B cell (primary cell): ENCODE measurements around the gene IL31. TPM values are rescaled to one million over a fixed set of nuclear protein-coding genes. Genes with fewer than 3 reads are reported as not detected.

Experiments used
- ATAC-seq: fragments of 200-7000 bp; cut with Tn5 transposase; one replicate; pipeline ENCODE4 v1.10.0; 2021; ENCODE audit warnings: low read depth, mild to moderate bottlenecking, moderate number of reproducible peaks, moderate library complexity
- CTCF ChIA-PET: fragments of 350-600 bp; sonication (Branson Sonifier 250); formaldehyde crosslinking; loops from one replicate; lab custom pipeline; 2021; ENCODE audit warnings: antibody characterized with exemption, inconsistent platforms; lab: Charles Lee
- POLR2A ChIA-PET: fragments of 350-600 bp; sonication (Branson Sonifier 250); formaldehyde crosslinking; loops from one replicate; lab custom pipeline; 2021; ENCODE audit warnings: antibody characterized with exemption; lab: Charles Lee
- DNase-seq: peaks from one replicate; pipeline ENCODE4 v3.0.0; 2013
- H2AFZ ChIP-seq: 2 replicates; pipeline ENCODE4 v1.6.1; 2012; ENCODE audit warnings: mild to moderate bottlenecking, low read depth, low read length; ENCODE audit not compliant: insufficient read depth, poor library complexity, severe bottlenecking
- H3K27ac ChIP-seq, 2 donors: 1 replicate in 1 of 2; 2 replicates in 1 of 2; pipeline ENCODE4 v1.5.1; 2012 to 2013; ENCODE audit warnings: low read length in 2 of 2, mild to moderate bottlenecking in 2 of 2, moderate library complexity in 1 of 2
- H3K27me3 ChIP-seq, 4 experiments: fragments of 200-600 bp in 1 of 4; sonication (generic) in 1 of 4; replicated peaks in 1 of 4; 1 replicate in 2 of 4; 2 replicates in 2 of 4; pipeline versions ENCODE4 v1.6.1 to v1.7.0; 2013 to 2016; ENCODE audit warnings: low read length in 3 of 4, mild to moderate bottlenecking in 2 of 4, mixed read lengths in 1 of 4, moderate library complexity in 1 of 4; ENCODE audit not compliant: insufficient read depth in 4 of 4, control insufficient read depth in 3 of 4; ENCODE audit errors: control extremely low read depth in 1 of 4
- H3K36me3 ChIP-seq, 2 experiments: replicated peaks in 1 of 2; 1 replicate in 1 of 2; 2 replicates in 1 of 2; pipeline versions ENCODE4 v1.6.1 to v1.7.1; 2013; ENCODE audit warnings: low read length in 1 of 2; ENCODE audit not compliant: insufficient read depth in 2 of 2, control insufficient read depth in 1 of 2; ENCODE audit errors: control extremely low read depth in 1 of 2, extremely low read depth in 1 of 2
- H3K4me1 ChIP-seq, 2 donors: fragments of 200-600 bp in 1 of 2; sonication (generic) in 1 of 2; 1 replicate in 1 of 2; 2 replicates in 1 of 2; pipeline versions ENCODE4 v1.5.1 to v1.6.1; 2013 to 2017; ENCODE audit warnings: low read length in 2 of 2; ENCODE audit not compliant: control insufficient read depth in 2 of 2, insufficient read depth in 2 of 2
- H3K4me2 ChIP-seq: replicated peaks from 2 replicates; pipeline ENCODE3; 2012; ENCODE audit warnings: mild to moderate bottlenecking, low read depth, low read length; ENCODE audit not compliant: poor library complexity, severe bottlenecking
- H3K4me3 ChIP-seq, 5 experiments: fragments of 200-600 bp in 1 of 5; sonication (generic) in 1 of 5; 1 replicate in 3 of 5; 2 replicates in 2 of 5; pipeline versions ENCODE4 v1.5.1 to v1.7.0; 2011 to 2016; ENCODE audit warnings: low read length in 4 of 5, mild to moderate bottlenecking in 4 of 5, low read depth in 2 of 5, control low read depth in 1 of 5, moderate library complexity in 1 of 5; ENCODE audit not compliant: insufficient read depth in 1 of 5; ENCODE audit errors: control extremely low read depth in 1 of 5, extremely low read depth in 1 of 5
- H3K79me2 ChIP-seq: fragments of 200-600 bp; sonication (generic); one replicate; pipeline ENCODE4 v1.6.0; 2016; ENCODE audit warnings: low read length; ENCODE audit not compliant: control insufficient read depth, insufficient read depth
- H3K9ac ChIP-seq: fragments of 200-600 bp; sonication (generic); 2 replicates; pipeline ENCODE4 v1.6.1; 2017; ENCODE audit warnings: mild to moderate bottlenecking, low read length, moderate library complexity
- H3K9me3 ChIP-seq, 3 donors: one replicate each; pipeline versions ENCODE4 v1.6.1 to v1.7.1; 2013; ENCODE audit warnings: low read length in 2 of 3; ENCODE audit not compliant: control insufficient read depth in 2 of 3, insufficient read depth in 1 of 3; ENCODE audit errors: control extremely low read depth in 1 of 3
- H4K20me1 ChIP-seq: 2 replicates; pipeline ENCODE4 v1.6.0; 2012; ENCODE audit warnings: mild to moderate bottlenecking, low read length; ENCODE audit not compliant: insufficient read depth, control insufficient read depth, poor library complexity, severe bottlenecking
- H3K27ac Mint-ChIP-seq: one replicate; pipeline ENCODE4 v1.8.0; 2021; ENCODE audit warnings: mixed read lengths
- H3K27me3 Mint-ChIP-seq: one replicate; pipeline ENCODE4 v1.8.0; 2021; ENCODE audit warnings: mixed read lengths
- H3K4me1 Mint-ChIP-seq: one replicate; pipeline ENCODE4 v1.8.0; 2021; ENCODE audit warnings: mixed read lengths
- H3K4me3 Mint-ChIP-seq: one replicate; pipeline ENCODE4 v1.8.0; 2021; ENCODE audit warnings: mixed read lengths
- H3K9me3 Mint-ChIP-seq: one replicate; pipeline ENCODE4 v1.8.0; 2022; ENCODE audit warnings: mixed read lengths; ENCODE audit not compliant: insufficient read depth
- CTCF ChIP-seq: fragments of 200-600 bp; IDR thresholded peaks from one replicate; pipeline ENCODE4 v1.8.0; 2022; ENCODE audit warnings: antibody characterized with exemption, mild to moderate bottlenecking
- EZH2 ChIP-seq: IDR thresholded peaks from 2 replicates; pipeline ENCODE4 v1.6.1; 2012; ENCODE audit warnings: borderline replicate concordance, low read depth, mild to moderate bottlenecking, moderate library complexity, low read length; ENCODE audit not compliant: insufficient read depth, poor library complexity, severe bottlenecking
- WGBS: methylation state at CpG from one replicate; pipeline ENCODE4 v1.1.5; 2013; ENCODE audit warnings: missing lambda C conversion rate; ENCODE audit not compliant: insufficient coverage; 5-methylcytosine and 5-hydroxymethylcytosine counted together
- intact Hi-C: fragments of 100-400 bp; cut with micrococcal nuclease; formaldehyde crosslinking; loops from one replicate; pipeline ENCODE4 v1.10.0; 2022
- polyA plus RNA-seq: library from polyadenylated mRNA; depleted of rRNA; stranded (reverse); fragments of >200 nt; gene quantifications from 2 replicates; pipeline ENCODE4 v1.2.3, GENCODE V29; 2012
- total RNA-seq, 2 donors: library from RNA; stranded (reverse); fragments of 120-200 nt in 1 of 2; gene quantifications; 1 replicate in 1 of 2; 2 replicates in 1 of 2; pipeline versions ENCODE4 v1.2.3 to v1.2.4, GENCODE V29; 2013 to 2022

IL31 gene
- total and polyA plus RNA-seq, 2 donors (not counting 1 experiment from before 2014, with no cell fraction given), result not detected

DNA sequence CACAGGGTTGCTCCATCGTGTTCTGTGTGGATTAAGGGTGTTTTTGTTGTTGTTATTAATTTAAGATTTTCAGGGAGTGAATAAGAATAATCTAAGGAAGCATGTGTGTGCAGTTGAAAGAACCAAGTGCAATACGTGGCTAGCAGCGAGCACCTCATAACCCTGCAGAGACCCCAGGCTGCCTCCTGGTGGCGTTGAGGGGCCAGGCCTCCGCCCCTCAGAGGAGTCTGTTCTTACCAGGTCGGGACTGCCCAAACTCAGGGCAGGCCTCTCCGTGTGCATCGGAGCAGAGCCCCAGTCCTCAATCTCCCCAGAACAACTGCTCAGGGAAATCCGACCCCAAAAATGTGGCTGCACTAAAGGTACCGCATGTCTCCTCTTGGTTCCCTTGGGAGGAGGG, 36.8 kb downstream of the IL31 start:
- intact Hi-C loops, result no loop called here
- ChIA-PET POLR2A (no interaction called here), CTCF (no interaction called here)
- Histone ChIP-seq H3K9me3 (no peaks in the 10 kb centered on the region), H3K9ac (no peak overlapping the region), H3K4me1 (no peaks in the 10 kb centered on the region), H3K79me2 (no peaks in the 10 kb centered on the region), H4K20me1 (no peaks in the 10 kb centered on the region), H3K27me3 (no peaks in the 10 kb centered on the region), H3K36me3 (peaks cover 1 to 60% of the 10 kb centered on the region in 2 experiments), H3K27ac (no peak overlapping the region), H3K4me2 (no peak overlapping the region), H3K4me3 (no peak overlapping the region), H2AFZ (no peak overlapping the region)
- 95% methylated on average over 8 of the region's 10 CpGs for WGBS
- Mint-ChIP-seq H3K27ac (no peak overlapping the region), H3K4me1 (no peaks in the 10 kb centered on the region), H3K9me3 (no peaks in the 10 kb centered on the region), H3K4me3 (no peak overlapping the region), H3K27me3 (no peaks in the 10 kb centered on the region)
- no peak for TF ChIP-seq EZH2
- TF ChIP-seq CTCF, result no peak
- ATAC-seq (no peak), DNase-seq (no peak)

GRCh38 chr12:122135437-122136031, 38.5 kb downstream of the IL31 start:
- no peak for DNase-seq
- no peaks in the 10 kb centered on the region for H3K79me2 ChIP-seq
- H3K4me2 ChIP-seq, result no peak overlapping the region
- H3K27ac Mint-ChIP-seq, result no peak overlapping the region
- ChIA-PET POLR2A (no interaction called here), CTCF (no interaction called here)
- no peaks in the 10 kb centered on the region for H3K27me3 Mint-ChIP-seq
- H3K4me1 ChIP-seq, result no peaks in the 10 kb centered on the region
- H3K4me1 Mint-ChIP-seq, result no peaks in the 10 kb centered on the region
- WGBS, result 98% methylated on average over 18 of the region's 18 CpGs
- no peaks in the 10 kb centered on the region for H3K27me3 ChIP-seq
- ATAC-seq, result no peak
- no peak for TF ChIP-seq CTCF
- no peak overlapping the region for H2AFZ ChIP-seq
- intact Hi-C loops, result no loop called here
- no peaks in the 10 kb centered on the region for H3K9me3 ChIP-seq
- H3K4me3 ChIP-seq, result no peak overlapping the region
- H3K27ac ChIP-seq, result no peak overlapping the region
- peaks cover 5% of the 10 kb centered on the region for H4K20me1 ChIP-seq
- H3K9ac ChIP-seq, result no peak overlapping the region
- no peaks in the 10 kb centered on the region for H3K9me3 Mint-ChIP-seq
- no peak overlapping the region for H3K4me3 Mint-ChIP-seq
- H3K36me3 ChIP-seq, result peaks cover 2 to 52% of the 10 kb centered on the region in 2 experiments
